Cardiac fibroblast (primary cell): ENCODE results near the gene STARD13.
A peak's percentile ranks its signal among the peaks of the same experiment; 100 is the strongest.

ENCODE experiments used
- DNase-seq, 2 donors: peaks; one replicate each; pipeline versions ENCODE4 v3.0.0 to v3.0.0-alpha.2; 2010; ENCODE audit warnings: low read depth in 2 of 2
- H3K4me3 ChIP-seq, 2 donors: replicated peaks in 1 of 2; 1 replicate in 1 of 2; 2 replicates in 1 of 2; pipeline ENCODE4 v1.5.1; 2011; ENCODE audit warnings: low read depth in 2 of 2, low read length in 2 of 2, mild to moderate bottlenecking in 2 of 2, moderate library complexity in 1 of 2
- CTCF ChIP-seq: IDR thresholded peaks from one replicate; pipeline ENCODE4 v1.5.1; 2011; ENCODE audit warnings: low read depth, mild to moderate bottlenecking, low read length, inconsistent platforms

STARD13 gene

DNA sequence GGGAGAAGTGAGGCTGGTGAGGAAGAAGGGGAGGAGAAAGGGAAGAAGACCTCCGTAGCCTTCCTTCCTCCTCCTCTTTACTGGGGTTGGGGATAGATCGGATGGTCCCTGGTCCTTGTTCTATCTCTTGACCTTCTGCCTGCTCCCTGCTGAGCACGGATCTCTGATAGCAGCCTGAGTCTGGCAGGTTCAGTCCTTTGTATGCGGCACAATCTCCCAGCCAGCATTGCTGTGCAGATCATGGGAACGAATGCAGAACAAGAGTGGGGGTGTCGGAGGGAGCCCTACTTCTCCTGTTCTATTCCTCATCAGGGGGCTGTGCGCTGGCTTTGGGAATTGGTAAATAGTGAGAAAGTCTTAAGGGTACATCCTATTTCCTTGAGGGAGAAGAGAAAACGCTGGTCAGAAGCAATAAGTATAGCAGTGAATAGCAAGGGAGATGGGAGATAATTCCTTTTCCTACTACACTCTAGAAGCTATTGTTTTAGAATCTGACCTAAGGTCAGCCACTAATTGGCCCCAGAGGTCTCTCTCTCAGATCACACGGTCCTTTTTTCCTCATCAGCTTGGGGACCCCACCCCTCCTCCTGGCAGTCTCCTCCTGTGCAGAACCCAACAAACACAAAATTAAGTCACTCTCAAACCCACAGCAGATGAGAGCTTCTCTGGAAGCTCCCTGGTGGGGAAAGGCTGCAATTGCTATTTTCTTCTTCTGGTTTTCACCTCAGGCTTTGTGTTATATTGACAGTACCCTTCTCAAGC is 228.4 kb downstream of the STARD13 start:
- H3K4me3 ChIP-seq: no peak overlapping the region
- TF ChIP-seq CTCF: peak; percentile 64
- peak; percentile 38 to 42 for DNase-seq

DNA sequence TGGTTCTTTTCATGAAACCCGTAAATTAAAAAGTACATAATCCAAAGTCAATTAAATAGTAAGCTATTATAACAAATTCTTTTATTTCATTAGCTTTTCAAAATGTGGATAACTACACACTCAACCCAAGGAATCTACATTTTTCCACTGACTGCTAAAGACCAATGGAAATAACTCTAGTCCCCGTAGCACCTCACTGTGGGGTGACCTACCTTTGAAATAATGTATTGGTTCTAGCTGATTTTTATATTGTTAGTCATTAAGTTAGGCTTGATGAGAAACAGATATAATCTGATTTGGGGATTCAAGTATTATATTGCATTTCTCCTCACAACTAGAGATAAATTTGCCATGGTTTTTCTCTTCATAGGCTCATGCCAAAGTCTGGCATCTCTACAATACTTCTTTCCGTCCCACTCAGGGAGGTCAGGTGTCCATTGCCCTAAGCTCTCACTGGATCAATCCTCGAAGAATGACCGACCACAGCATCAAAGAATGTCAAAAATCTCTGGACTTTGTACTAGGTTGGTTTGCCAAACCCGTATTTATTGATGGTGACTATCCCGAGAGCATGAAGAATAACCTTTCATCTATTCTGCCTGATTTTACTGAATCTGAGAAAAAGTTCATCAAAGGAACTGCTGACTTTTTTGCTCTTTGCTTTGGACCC is 232.0 kb downstream of the STARD13 start:
- no peak for DNase-seq
- H3K4me3 ChIP-seq: no peak overlapping the region
- no peak for TF ChIP-seq CTCF
